Calu3 (cell line): ENCODE measurements around the gene KIF6. TPM values are rescaled to one million over a fixed set of nuclear protein-coding genes. Genes with fewer than 3 reads are reported as not detected.

Source experiments
- BruUV-seq: library from RNA; stranded (reverse); fragments of 400-500 nt; replicated peaks from 2 replicates; lab custom pipeline; 2021; lab: Mats Ljungman, UMichigan
- CTCF ChIA-PET: fragments of 300-600 bp; sonication (Branson Sonifier 250); formaldehyde crosslinking; loops from one replicate; lab custom pipeline; 2022; ENCODE audit warnings: antibody characterized with exemption; lab: Charles Lee
- DNase-seq: peaks from one replicate; pipeline ENCODE4 v3.0.0; 2022
- H3K27ac Mint-ChIP-seq: one replicate; pipeline ENCODE4 v1.8.0; 2022; ENCODE audit warnings: mixed read lengths; ENCODE audit not compliant: unreplicated experiment
- H3K27me3 Mint-ChIP-seq: one replicate; pipeline ENCODE4 v1.8.0; 2022; ENCODE audit warnings: mixed read lengths; ENCODE audit not compliant: unreplicated experiment
- H3K36me3 Mint-ChIP-seq: one replicate; pipeline ENCODE4 v1.8.0; 2022; ENCODE audit warnings: mild to moderate bottlenecking, moderate library complexity, mixed read lengths; ENCODE audit not compliant: insufficient read depth, unreplicated experiment
- H3K4me1 Mint-ChIP-seq: one replicate; pipeline ENCODE4 v1.8.0; 2022; ENCODE audit warnings: mild to moderate bottlenecking, low read depth, mixed read lengths; ENCODE audit not compliant: unreplicated experiment
- H3K4me3 Mint-ChIP-seq: one replicate; pipeline ENCODE4 v1.8.0; 2022; ENCODE audit warnings: mild to moderate bottlenecking, low read depth, moderate library complexity, mixed read lengths; ENCODE audit not compliant: unreplicated experiment
- H3K9me3 Mint-ChIP-seq: one replicate; pipeline ENCODE4 v1.8.0; 2022; ENCODE audit warnings: low read depth, mixed read lengths; ENCODE audit not compliant: unreplicated experiment
- intact Hi-C: fragments of 100-400 bp; cut with micrococcal nuclease; formaldehyde crosslinking; loops from one replicate; pipeline ENCODE4 v1.10.0; 2022; ENCODE audit not compliant: unreplicated experiment
- total RNA-seq: library from RNA; stranded (reverse); gene quantifications from 2 replicates; pipeline ENCODE4 v1.2.3, GENCODE V29; 2022
- TF ChIP-seq, protein P1 (sequence below): fragments of 200-600 bp; IDR thresholded peaks from one replicate; pipeline ENCODE4 v1.8.0; 2022; ENCODE audit warnings: antibody characterized with exemption; ENCODE audit not compliant: unreplicated experiment

KIF6 gene
- total RNA-seq, 1 experiment from 2014 or later = 0.45 TPM

DNA sequence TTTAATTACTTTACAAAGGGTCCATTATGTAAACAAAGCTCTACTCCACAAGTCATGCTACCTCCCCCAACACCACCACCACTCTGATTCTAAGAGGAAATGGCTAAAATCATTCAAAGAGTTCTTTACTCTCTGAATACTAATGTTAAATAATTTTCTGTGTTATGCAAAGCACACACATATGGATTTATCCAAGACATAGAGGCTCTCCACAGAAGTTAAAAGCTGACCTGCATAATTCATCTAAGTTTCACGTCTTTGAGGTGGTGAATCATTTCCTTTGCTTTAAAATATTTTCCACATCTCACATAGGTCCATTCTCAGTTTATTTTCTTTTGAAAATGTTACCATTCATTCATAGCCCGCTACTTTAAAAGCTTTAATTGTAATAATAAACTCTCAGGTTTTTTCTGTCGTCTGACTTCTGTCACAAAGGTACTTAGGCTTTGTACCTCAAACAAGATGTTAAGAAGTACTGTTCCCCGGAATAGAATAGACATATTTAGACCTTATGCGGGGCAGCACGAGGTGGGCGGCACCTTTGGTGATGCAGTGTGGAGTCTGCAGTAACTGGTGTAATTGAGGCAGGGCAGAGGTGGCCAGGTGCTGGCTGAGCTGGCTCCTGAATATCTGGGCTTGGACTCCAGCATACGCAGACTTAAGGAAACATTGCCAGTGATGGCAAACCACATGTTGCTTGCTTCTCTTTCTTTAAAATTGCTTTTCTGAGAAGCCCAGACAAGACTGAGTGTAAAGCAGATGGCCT lies 55.8 kb downstream of the KIF6 start:
- intact Hi-C loops = no loop called here

DNA sequence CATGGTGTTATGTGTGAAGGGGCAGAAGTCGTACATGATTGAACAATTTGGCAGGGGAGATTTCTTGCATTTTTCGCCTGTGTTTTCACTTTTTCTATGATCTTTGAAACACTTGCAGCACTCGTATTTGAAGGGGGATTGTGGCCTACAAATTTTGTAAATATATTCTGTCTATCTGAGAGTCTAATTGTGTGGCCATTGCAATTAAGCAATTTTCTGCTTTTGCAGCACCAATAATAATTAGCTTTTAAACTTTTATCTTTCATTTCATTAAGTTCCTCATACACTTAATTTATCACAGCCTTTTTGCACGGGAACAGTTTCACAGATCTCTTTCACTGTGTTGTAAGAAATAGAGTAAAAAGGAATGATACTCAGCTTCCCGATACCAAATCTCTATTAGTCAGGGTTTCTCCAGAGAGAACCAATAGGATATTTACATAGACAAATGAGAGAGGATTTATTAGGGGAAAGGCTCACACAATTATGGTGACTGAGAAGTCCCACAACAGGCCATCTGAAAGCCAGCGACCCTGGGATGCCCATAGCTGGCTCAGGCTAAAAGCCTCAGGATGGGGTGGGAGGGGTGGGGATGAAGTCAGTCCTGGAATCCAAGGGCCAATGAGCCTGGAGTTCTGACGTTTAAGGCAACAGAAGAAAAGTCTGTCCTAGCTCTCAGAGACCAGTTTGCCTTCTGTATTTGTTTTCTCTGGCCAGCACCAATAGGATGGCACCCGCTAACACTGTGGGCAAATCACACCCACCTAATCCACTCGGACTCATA lies 58.3 kb downstream of the KIF6 start:
- Mint-ChIP-seq H3K4me3 (no peak overlapping the region), H3K27ac (no peak overlapping the region), H3K9me3 (peaks cover 4% of the 10 kb centered on the region), H3K36me3 (no peaks in the 10 kb centered on the region), H3K27me3 (peaks cover 11% of the 10 kb centered on the region), H3K4me1 (no peaks in the 10 kb centered on the region)
- TF ChIP-seq, protein P1, sequence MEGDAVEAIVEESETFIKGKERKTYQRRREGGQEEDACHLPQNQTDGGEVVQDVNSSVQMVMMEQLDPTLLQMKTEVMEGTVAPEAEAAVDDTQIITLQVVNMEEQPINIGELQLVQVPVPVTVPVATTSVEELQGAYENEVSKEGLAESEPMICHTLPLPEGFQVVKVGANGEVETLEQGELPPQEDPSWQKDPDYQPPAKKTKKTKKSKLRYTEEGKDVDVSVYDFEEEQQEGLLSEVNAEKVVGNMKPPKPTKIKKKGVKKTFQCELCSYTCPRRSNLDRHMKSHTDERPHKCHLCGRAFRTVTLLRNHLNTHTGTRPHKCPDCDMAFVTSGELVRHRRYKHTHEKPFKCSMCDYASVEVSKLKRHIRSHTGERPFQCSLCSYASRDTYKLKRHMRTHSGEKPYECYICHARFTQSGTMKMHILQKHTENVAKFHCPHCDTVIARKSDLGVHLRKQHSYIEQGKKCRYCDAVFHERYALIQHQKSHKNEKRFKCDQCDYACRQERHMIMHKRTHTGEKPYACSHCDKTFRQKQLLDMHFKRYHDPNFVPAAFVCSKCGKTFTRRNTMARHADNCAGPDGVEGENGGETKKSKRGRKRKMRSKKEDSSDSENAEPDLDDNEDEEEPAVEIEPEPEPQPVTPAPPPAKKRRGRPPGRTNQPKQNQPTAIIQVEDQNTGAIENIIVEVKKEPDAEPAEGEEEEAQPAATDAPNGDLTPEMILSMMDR = no peak
- intact Hi-C loops = no loop called here
- DNase-seq = no peak
- BruUV-seq = no TSS peak
- CTCF ChIA-PET = no interaction called here

More for the DNA sequence above, 55.8 kb downstream of the KIF6 start:
- Mint-ChIP-seq H3K27ac (no peak overlapping the region), H3K36me3 (no peaks in the 10 kb centered on the region), H3K4me3 (no peak overlapping the region), H3K4me1 (no peaks in the 10 kb centered on the region), H3K9me3 (peaks cover 7% of the 10 kb centered on the region), H3K27me3 (peaks cover under 1% of the 10 kb centered on the region)
- CTCF ChIA-PET = no interaction called here
- BruUV-seq = no TSS peak
- DNase-seq = no peak
- TF ChIP-seq, protein P1 = no peak

DNA sequence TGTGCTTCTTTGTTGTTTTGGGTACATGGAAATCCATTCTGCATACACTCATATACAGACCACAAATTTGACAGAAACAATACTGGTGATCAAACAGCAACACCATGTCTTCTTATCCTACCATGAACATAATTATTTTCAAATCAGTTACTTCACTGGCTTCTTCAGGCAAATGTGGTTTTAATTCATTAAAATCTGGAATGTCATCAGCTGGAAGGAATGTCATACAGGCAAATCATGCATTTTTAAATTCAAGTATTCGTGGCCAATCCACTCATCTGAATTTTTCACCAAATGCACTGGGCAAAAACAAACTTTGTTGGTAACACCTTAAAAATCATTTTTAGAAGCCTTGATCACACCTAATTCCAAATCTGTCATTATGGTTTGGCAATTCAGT lies 59.3 kb downstream of the KIF6 start:
- TF ChIP-seq, protein P1 = no peak
- H3K27ac Mint-ChIP-seq = no peak overlapping the region
- H3K36me3 Mint-ChIP-seq = no peaks in the 10 kb centered on the region

DNA sequence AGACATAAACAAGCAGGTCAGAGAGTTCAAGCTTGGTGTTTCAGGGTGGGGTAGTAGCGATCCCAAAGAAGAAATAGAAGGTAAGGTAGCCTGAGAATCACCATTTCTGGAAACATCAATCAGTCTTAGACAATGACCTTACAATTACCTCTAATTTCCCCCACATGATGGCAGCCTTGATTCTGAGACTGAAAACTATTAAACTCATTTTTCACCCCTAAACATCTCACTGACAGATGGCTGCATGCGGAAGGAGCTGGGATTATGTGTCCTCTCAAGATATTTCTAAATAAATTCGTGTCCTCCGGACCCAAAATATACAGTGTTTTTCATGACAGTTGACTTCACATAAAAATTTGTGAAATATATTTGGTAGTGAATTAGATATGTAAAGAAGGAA lies 61.0 kb downstream of the KIF6 start:
- CTCF ChIA-PET = no interaction called here
- no peak overlapping the region for H3K4me3 Mint-ChIP-seq
- H3K9me3 Mint-ChIP-seq = peaks cover 1% of the 10 kb centered on the region
- intact Hi-C loops = no loop called here
- H3K27me3 Mint-ChIP-seq = peaks cover 11% of the 10 kb centered on the region
- no peak overlapping the region for H3K27ac Mint-ChIP-seq
- TF ChIP-seq, protein P1 = no peak
- no peaks in the 10 kb centered on the region for H3K36me3 Mint-ChIP-seq
- BruUV-seq = no TSS peak
- no peak for DNase-seq
- H3K4me1 Mint-ChIP-seq = no peaks in the 10 kb centered on the region

More for the DNA sequence above, 59.3 kb downstream of the KIF6 start:
- H3K4me3 Mint-ChIP-seq = no peak overlapping the region
- CTCF ChIA-PET = no interaction called here
- no peak for DNase-seq
- peaks cover 11% of the 10 kb centered on the region for H3K27me3 Mint-ChIP-seq
- intact Hi-C loops = no loop called here
- BruUV-seq = no TSS peak
- no peaks in the 10 kb centered on the region for H3K4me1 Mint-ChIP-seq
- H3K9me3 Mint-ChIP-seq = peaks cover 2% of the 10 kb centered on the region
